SK-N-SH (cell line): ENCODE measurements around the gene NEUROG2. TPM values are rescaled to one million over a fixed set of nuclear protein-coding genes. Genes with fewer than 3 reads are reported as not detected.
A peak's percentile ranks its signal among the peaks of the same experiment; 100 is the strongest.

Experiments
- CTCF ChIA-PET: fragments of 300-600, 350-600 bp; formaldehyde crosslinking; extraction: SDS; loops from one replicate; lab custom pipeline; 2021; lab: Yijun Ruan, JAX
- POLR2A ChIA-PET: fragments of 350-600 bp; sonication (Branson Sonifier 250); formaldehyde crosslinking; extraction: SDS; loops from one replicate; lab custom pipeline; 2020; ENCODE audit warnings: antibody characterized with exemption, inconsistent platforms; lab: Yijun Ruan, JAX
- DNase-seq: peaks from one replicate; pipeline ENCODE4 v3.0.0; 2012
- H2AFZ ChIP-seq: fragments of 200-600 bp; sonication (generic); 2 replicates; pipeline ENCODE4 v1.8.1; 2016; ENCODE audit warnings: antibody characterized with exemption, mild to moderate bottlenecking, low read depth
- H3F3A ChIP-seq: fragments of 200-600 bp; sonication (generic); replicated peaks from 2 replicates; pipeline ENCODE3; 2016; ENCODE audit warnings: antibody characterized with exemption, mild to moderate bottlenecking; ENCODE audit not compliant: insufficient read depth
- H3K27ac ChIP-seq, 2 experiments: fragments of 200-500 bp in 1 of 2; fragments of 200-600 bp in 1 of 2; sonication (Bioruptor generic) in 1 of 2; sonication (generic), shearing (Covaris generic) in 1 of 2; 2 replicates each; pipeline versions ENCODE4 v1.5.1 to v1.6.1; 2014 to 2016; ENCODE audit warnings: low read depth in 2 of 2, inconsistent platforms in 1 of 2, low read length in 1 of 2, mild to moderate bottlenecking in 1 of 2, mixed read lengths in 1 of 2
- H3K27me3 ChIP-seq: fragments of 200-600 bp; sonication (generic), shearing (Covaris generic); 2 replicates; pipeline ENCODE4 v1.6.1; 2016; ENCODE audit warnings: mixed run types; ENCODE audit not compliant: insufficient read depth
- H3K36me3 ChIP-seq, 2 experiments: fragments of 200-500 bp in 1 of 2; fragments of 200-600 bp in 1 of 2; sonication (Bioruptor generic) in 1 of 2; sonication (generic) in 1 of 2; replicated peaks in 1 of 2; 2 replicates each; pipeline versions ENCODE3 to v1.5.1; 2014 to 2016; ENCODE audit warnings: low read length in 1 of 2, mild to moderate bottlenecking in 1 of 2; ENCODE audit not compliant: insufficient read depth in 2 of 2, control insufficient read depth in 1 of 2
- H3K4me1 ChIP-seq, 2 experiments: fragments of 200-500 bp in 1 of 2; fragments of 200-600 bp in 1 of 2; sonication (Bioruptor generic) in 1 of 2; sonication (generic), shearing (Covaris generic) in 1 of 2; 2 replicates each; pipeline versions ENCODE4 v1.5.1 to v1.6.1; 2014 to 2016; ENCODE audit warnings: low read depth in 1 of 2, low read length in 1 of 2, mixed run types in 1 of 2; ENCODE audit not compliant: insufficient read depth in 2 of 2, control insufficient read depth in 1 of 2
- H3K4me2 ChIP-seq: fragments of 200-600 bp; sonication (generic), shearing (Covaris generic); 2 replicates; pipeline ENCODE4 v1.6.1; 2017; ENCODE audit warnings: mixed run types
- H3K4me3 ChIP-seq, 2 experiments: fragments of 200-500 bp in 1 of 2; fragments of 200-600 bp in 1 of 2; sonication (Bioruptor generic) in 1 of 2; sonication (generic), shearing (Covaris generic) in 1 of 2; 2 replicates each; pipeline versions ENCODE4 v1.5.1 to v1.8.1; 2014 to 2016; ENCODE audit warnings: low read depth in 2 of 2, inconsistent platforms in 1 of 2, low read length in 1 of 2, mild to moderate bottlenecking in 1 of 2, mixed read lengths in 1 of 2, moderate library complexity in 1 of 2
- H3K79me2 ChIP-seq: fragments of 200-600 bp; sonication (generic); 2 replicates; pipeline ENCODE4 v1.8.1; 2017; ENCODE audit warnings: mild to moderate bottlenecking; ENCODE audit not compliant: insufficient read depth
- H3K9ac ChIP-seq: fragments of 200-600 bp; sonication (generic); 2 replicates; pipeline ENCODE4 v1.6.1; 2017; ENCODE audit warnings: mixed run types
- H3K9me2 ChIP-seq: fragments of 200-600 bp; sonication (generic); 2 replicates; pipeline ENCODE4 v1.6.1; 2017; ENCODE audit warnings: mixed run types
- H3K9me3 ChIP-seq: fragments of 200-600 bp; sonication (generic); 2 replicates; pipeline ENCODE4 v1.6.1; 2017; ENCODE audit warnings: mixed run types, mild to moderate bottlenecking, moderate library complexity
- H4K20me1 ChIP-seq: fragments of 200-600 bp; sonication (generic); 2 replicates; pipeline ENCODE4 v1.6.1; 2017; ENCODE audit warnings: mild to moderate bottlenecking, mixed run types; ENCODE audit not compliant: insufficient read depth
- ELF1 ChIP-seq: IDR thresholded peaks from 2 replicates; pipeline ENCODE4 v1.4.0; 2012
- FOXM1 ChIP-seq: IDR thresholded peaks from 2 replicates; pipeline ENCODE4 v1.4.0; 2012; ENCODE audit warnings: low read depth, mild to moderate bottlenecking
- GABPA ChIP-seq: IDR thresholded peaks from 2 replicates; pipeline ENCODE4 v1.4.0; 2012; ENCODE audit warnings: low read depth, mild to moderate bottlenecking
- GATA2 ChIP-seq: sonication (generic); formaldehyde crosslinking; IDR thresholded peaks from 2 replicates; pipeline ENCODE4 v1.5.0; 2020; ENCODE audit warnings: mild to moderate bottlenecking, missing genetic modification reagents
- JUND ChIP-seq: IDR thresholded peaks from 2 replicates; pipeline ENCODE4 v1.4.0; 2012
- RAD21 ChIP-seq: IDR thresholded peaks from 2 replicates; pipeline ENCODE4 v1.6.1; 2012; ENCODE audit warnings: mild to moderate bottlenecking, low read length
- RCOR1 ChIP-seq: fragments of 150-350 bp; IDR thresholded peaks from 2 replicates; pipeline ENCODE4 v1.6.1; 2017; ENCODE audit warnings: antibody characterized with exemption, low read length
- RXRA ChIP-seq: IDR thresholded peaks from 2 replicates; pipeline ENCODE4 v1.4.0; 2012; ENCODE audit warnings: low read depth, mild to moderate bottlenecking, borderline replicate concordance
- TAF1 ChIP-seq: IDR thresholded peaks from 2 replicates; pipeline ENCODE4 v1.6.1; 2012; ENCODE audit warnings: low read depth, mild to moderate bottlenecking, low read length, moderate library complexity, borderline replicate concordance
- TCF12 ChIP-seq: IDR thresholded peaks from 2 replicates; pipeline ENCODE4 v1.4.0; 2012
- YY1 ChIP-seq: IDR thresholded peaks from 2 replicates; pipeline ENCODE4 v1.4.0; 2012; ENCODE audit warnings: low read depth, mild to moderate bottlenecking
- WGBS: methylation state at CpG from one replicate; pipeline ENCODE4 v1.1.6; 2017; ENCODE audit warnings: low lambda C conversion rate; 5-methylcytosine and 5-hydroxymethylcytosine counted together
- polyA plus RNA-seq, 3 experiments: library from polyadenylated mRNA; depleted of rRNA; stranded (reverse); fragments of >200 nt; gene quantifications; 2 replicates each; pipeline ENCODE4 v1.2.3, GENCODE V29; 2012
- TF ChIP-seq, protein P1 (sequence below): fragments of 150-350 bp; IDR thresholded peaks from 2 replicates; pipeline ENCODE4 v1.6.1; 2016; ENCODE audit warnings: mild to moderate bottlenecking, low read depth, low read length
- TF ChIP-seq, protein P2 (sequence below): IDR thresholded peaks from 2 replicates; pipeline ENCODE4 v1.4.0; 2012; ENCODE audit warnings: low read depth, borderline replicate concordance

The NEUROG2 gene
- polyA plus RNA-seq, 1 of the 3 experiments (the other 2 are of a cell fraction), result not detected

DNA sequence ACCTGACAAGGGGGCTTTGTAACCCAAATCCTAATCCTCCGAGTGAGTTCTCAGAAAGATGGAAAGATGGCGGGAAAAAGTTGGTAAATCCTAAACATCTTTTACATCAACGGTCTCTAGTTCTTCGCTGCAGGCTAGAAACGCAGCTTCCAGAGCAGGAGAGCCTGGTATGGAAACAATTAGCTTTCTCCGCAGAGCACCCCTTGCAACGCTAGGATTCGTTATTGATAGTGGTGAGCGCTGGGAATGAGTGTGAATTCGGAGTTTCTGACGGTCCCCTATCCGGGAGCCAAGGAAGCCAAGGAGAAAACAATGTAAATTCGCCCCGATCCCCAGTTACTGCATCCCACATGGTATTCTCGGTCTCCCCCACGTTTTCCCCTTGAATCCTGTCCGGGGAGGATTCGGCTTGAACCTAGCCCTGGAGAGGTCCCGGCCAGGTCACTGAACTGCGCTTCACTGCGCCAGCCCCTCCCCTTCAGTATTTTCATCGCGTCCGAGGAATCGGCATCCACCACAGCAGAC is 4.7 kb upstream of the NEUROG2 start:
- Histone ChIP-seq H3K27ac (no peak overlapping the region), H3K4me3 (peak overlapping the region; percentile 6 to 26; a peak in 2 of 4 replicates), H3K4me1 (peaks cover 6 to 21% of the 10 kb centered on the region in 2 experiments; a peak in 2 of 4 replicates), H3K36me3 (no peaks in the 10 kb centered on the region), H4K20me1 (no peaks in the 10 kb centered on the region), H3K79me2 (no peaks in the 10 kb centered on the region), H3F3A (peaks cover 3% of the 10 kb centered on the region), H3K4me2 (peak overlapping the region; percentile 39; the same call in 1 of the 2 replicates), H3K9ac (no peak overlapping the region), H3K27me3 (peaks cover 46% of the 10 kb centered on the region; the same call in 1 of the 2 replicates), H2AFZ (no peak overlapping the region), H3K9me3 (no peaks in the 10 kb centered on the region), H3K9me2 (no peaks in the 10 kb centered on the region)
- CTCF ChIA-PET, result interaction anchor here (1.4 to 2.5 kb wide), 4 partner anchors 10 to 84 kb away, joined by 6 to 12 read pairs (median 6); no protein-coding TSS in a partner anchor
- 7% methylated on average over 23 of the region's 25 CpGs for WGBS
- POLR2A ChIA-PET, result no interaction called here
- DNase-seq, result peak; percentile 63
- TF ChIP-seq GABPA (no peak), RCOR1 (no peak), ELF1 (no peak), RXRA (no peak), TAF1 (no peak), YY1 (no peak), RAD21 (no peak), TCF12 (no peak; the same call in 1 of the 2 replicates), GATA2 (CRISPR knock-in tag) (no peak), FOXM1 (no peak)
- TF ChIP-seq, protein P1, sequence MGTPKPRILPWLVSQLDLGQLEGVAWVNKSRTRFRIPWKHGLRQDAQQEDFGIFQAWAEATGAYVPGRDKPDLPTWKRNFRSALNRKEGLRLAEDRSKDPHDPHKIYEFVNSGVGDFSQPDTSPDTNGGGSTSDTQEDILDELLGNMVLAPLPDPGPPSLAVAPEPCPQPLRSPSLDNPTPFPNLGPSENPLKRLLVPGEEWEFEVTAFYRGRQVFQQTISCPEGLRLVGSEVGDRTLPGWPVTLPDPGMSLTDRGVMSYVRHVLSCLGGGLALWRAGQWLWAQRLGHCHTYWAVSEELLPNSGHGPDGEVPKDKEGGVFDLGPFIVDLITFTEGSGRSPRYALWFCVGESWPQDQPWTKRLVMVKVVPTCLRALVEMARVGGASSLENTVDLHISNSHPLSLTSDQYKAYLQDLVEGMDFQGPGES, result no peak
- TF ChIP-seq, protein P2, sequence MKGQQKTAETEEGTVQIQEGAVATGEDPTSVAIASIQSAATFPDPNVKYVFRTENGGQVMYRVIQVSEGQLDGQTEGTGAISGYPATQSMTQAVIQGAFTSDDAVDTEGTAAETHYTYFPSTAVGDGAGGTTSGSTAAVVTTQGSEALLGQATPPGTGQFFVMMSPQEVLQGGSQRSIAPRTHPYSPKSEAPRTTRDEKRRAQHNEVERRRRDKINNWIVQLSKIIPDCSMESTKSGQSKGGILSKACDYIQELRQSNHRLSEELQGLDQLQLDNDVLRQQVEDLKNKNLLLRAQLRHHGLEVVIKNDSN, result no peak

DNA sequence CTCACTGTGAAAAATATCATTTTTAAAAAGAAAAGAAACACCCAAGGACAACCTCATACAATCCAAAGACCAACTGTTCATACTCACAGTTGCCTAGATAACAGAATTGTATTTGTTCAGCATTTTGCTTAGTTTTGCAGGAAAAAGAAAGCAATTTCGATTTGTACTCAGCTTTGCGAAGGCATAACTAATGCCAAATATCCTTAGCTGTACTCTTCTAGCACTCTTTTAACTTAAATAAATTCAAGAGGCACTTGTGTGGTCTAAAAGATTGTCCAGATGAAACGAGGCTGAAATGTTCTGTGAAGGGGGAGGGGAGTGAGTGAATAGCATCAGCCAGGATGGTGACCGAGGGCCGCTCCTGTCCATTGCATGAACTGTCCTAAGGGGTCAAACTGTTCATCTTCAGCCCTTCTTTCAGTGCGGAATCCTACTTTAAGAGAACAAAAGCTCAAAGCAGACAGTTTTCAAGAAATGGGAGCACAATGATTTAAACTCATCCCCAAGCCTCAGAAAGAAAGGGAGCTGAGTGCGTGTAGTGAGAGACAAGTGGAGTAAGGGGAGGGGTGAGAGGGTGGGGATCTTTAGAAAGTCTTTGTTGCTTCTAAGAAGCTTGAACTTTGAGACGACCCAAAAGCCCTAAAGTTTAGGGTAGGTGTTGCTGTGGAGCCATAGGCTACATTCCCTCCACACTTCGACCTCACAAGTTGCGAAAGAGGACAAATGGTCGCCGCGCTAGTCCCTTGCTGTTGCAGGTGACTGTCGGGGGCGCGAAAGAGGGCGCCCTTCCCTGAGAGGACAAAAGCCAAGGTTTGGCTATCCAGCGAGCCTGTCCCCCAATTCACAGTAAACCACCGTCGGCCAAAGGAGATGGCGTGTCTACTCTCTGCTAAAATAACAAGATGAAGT is 4.0 kb upstream of the NEUROG2 start:
- TF ChIP-seq FOXM1, result no peak
- TF ChIP-seq JUND, result no peak
- Histone ChIP-seq H3K79me2 (no peaks in the 10 kb centered on the region), H3K9ac (no peak overlapping the region), H3K9me3 (no peaks in the 10 kb centered on the region), H3K9me2 (no peaks in the 10 kb centered on the region), H3K4me2 (peak overlapping the region; percentile 39; the same call in 1 of the 2 replicates), H3K36me3 (no peaks in the 10 kb centered on the region), H3K27me3 (peaks cover 50% of the 10 kb centered on the region; the same call in 1 of the 2 replicates), H3K4me3 (peak overlapping the region; percentile 6 to 26; a peak in 2 of 4 replicates), H4K20me1 (no peaks in the 10 kb centered on the region), H2AFZ (no peak overlapping the region), H3K4me1 (peaks cover 6 to 26% of the 10 kb centered on the region in 2 experiments; a peak in 2 of 4 replicates), H3F3A (peaks cover 3% of the 10 kb centered on the region), H3K27ac (no peak overlapping the region)
- WGBS, result 46% methylated on average over 17 of the region's 21 CpGs
- peak; percentile 35 for DNase-seq
- POLR2A ChIA-PET, result no interaction called here
- CTCF ChIA-PET, result interaction anchor here (1.3 to 2.5 kb wide), 5 partner anchors 10 to 192 kb away, joined by 6 to 12 read pairs (median 6); no protein-coding TSS in a partner anchor
